Activated naive CD8-positive, alpha-beta T cell treated with anti-CD3 and anti-CD28 coated beads, Interleukin-2, amount 50 U/mL, for 24 hours (primary cell): ENCODE results near the gene LIFR.

ENCODE experiments used
- ATAC-seq: fragments of 150-1000 bp; cut with Tn5 transposase; one replicate; pipeline ENCODE4 v1.10.0; 2021
- DNase-seq: peaks from one replicate; pipeline ENCODE4 v3.0.0; 2021
- H3K27ac Mint-ChIP-seq: one replicate; pipeline ENCODE4 v1.8.0; 2021; ENCODE audit warnings: mild to moderate bottlenecking, mixed read lengths
- H3K27me3 Mint-ChIP-seq: one replicate; pipeline ENCODE4 v1.8.0; 2021; ENCODE audit warnings: mixed read lengths
- H3K36me3 Mint-ChIP-seq: one replicate; pipeline ENCODE4 v1.8.0; 2021; ENCODE audit warnings: low read depth, mixed read lengths
- H3K4me1 Mint-ChIP-seq: one replicate; pipeline ENCODE4 v1.8.0; 2021; ENCODE audit warnings: mixed read lengths
- H3K4me3 Mint-ChIP-seq: one replicate; pipeline ENCODE4 v1.8.0; 2021; ENCODE audit warnings: mild to moderate bottlenecking, moderate library complexity, mixed read lengths
- H3K9me3 Mint-ChIP-seq: one replicate; pipeline ENCODE4 v1.8.0; 2021; ENCODE audit warnings: mixed read lengths

Gene LIFR

DNA sequence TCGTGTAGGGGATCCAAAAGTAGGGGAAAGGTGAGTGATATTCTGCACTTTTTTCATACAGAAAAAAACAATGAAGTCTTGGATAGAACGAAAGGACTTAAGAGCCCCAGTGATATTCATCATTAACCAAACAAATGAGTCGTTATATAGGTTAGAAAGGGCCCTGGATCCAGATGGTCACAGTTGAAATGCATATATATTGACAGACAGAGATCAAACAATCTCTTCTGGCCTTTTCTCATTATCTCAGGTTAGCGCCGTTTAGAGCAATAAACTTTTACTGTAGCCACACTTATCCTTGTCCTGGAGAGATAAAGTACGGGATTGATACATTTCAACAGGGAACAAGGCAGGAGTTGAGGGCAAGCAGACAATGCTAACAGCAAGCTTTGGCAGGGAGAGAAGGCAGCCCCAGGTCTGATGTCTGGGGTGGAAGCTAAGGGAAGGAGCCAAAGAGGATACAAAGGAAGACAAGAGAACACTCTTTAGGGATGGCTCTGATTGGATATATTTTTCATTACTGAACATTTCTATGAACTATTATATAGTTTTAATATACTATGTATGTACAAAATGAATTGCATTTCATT lies 77.0 kb downstream of the LIFR start:
- H3K4me1 Mint-ChIP-seq: no peaks in the 10 kb centered on the region
- H3K4me3 Mint-ChIP-seq: no peak overlapping the region
- no peaks in the 10 kb centered on the region for H3K9me3 Mint-ChIP-seq
- no peak for ATAC-seq
- no peak overlapping the region for H3K27ac Mint-ChIP-seq
- DNase-seq: no peak
- peaks cover 58% of the 10 kb centered on the region for H3K27me3 Mint-ChIP-seq
- H3K36me3 Mint-ChIP-seq: no peaks in the 10 kb centered on the region

GRCh38 chr5:38478878-38479277 lies 77.6 kb downstream of the LIFR start:
- no peak for DNase-seq
- Mint-ChIP-seq H3K27me3 (peaks cover 60% of the 10 kb centered on the region), H3K9me3 (no peaks in the 10 kb centered on the region), H3K4me1 (no peaks in the 10 kb centered on the region), H3K36me3 (no peaks in the 10 kb centered on the region), H3K4me3 (no peak overlapping the region), H3K27ac (no peak overlapping the region)
- no peak for ATAC-seq

- Mint-ChIP-seq H3K4me1 (no peaks in the 10 kb centered on the region), H3K4me3 (no peak overlapping the region), H3K27ac (no peak overlapping the region), H3K27me3 (peaks cover 63% of the 10 kb centered on the region), H3K9me3 (no peaks in the 10 kb centered on the region), H3K36me3 (no peaks in the 10 kb centered on the region)
- ATAC-seq: no peak
- DNase-seq: no peak
These were observed 78.3 kb downstream of the LIFR start for GRCh38 chr5:38478166-38478565.

DNA sequence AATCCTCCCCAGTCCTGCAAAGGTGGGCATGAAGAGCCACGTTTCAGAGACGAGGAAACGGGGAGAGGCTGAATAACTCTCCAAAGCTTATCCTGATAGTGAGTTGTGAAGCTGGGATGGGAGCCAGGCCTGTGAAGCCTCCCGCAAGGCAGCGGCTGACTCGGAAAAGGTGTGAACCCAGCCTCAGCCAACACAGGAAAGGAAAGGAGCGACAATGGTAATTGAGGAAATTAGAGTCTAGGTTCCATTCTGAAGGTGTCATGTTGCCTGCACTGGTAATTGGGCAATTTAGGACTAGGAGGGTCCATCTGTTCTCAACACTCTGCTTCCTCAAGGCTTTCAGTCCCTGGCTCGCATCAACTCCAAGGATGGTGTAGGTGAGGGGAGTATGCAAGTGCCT lies 83.4 kb downstream of the LIFR start:
- H3K36me3 Mint-ChIP-seq: no peaks in the 10 kb centered on the region
- ATAC-seq: no peak
- H3K27ac Mint-ChIP-seq: no peak overlapping the region
- no peak for DNase-seq
- H3K4me1 Mint-ChIP-seq: no peaks in the 10 kb centered on the region
- no peak overlapping the region for H3K4me3 Mint-ChIP-seq
- H3K9me3 Mint-ChIP-seq: no peaks in the 10 kb centered on the region
- peaks cover 69% of the 10 kb centered on the region for H3K27me3 Mint-ChIP-seq

GRCh38 chr5:38472541-38472940 lies 83.9 kb downstream of the LIFR start:
- H3K36me3 Mint-ChIP-seq: no peaks in the 10 kb centered on the region
- H3K27me3 Mint-ChIP-seq: peaks cover 70% of the 10 kb centered on the region
- DNase-seq (no peak), ATAC-seq (no peak)
- H3K9me3 Mint-ChIP-seq: no peaks in the 10 kb centered on the region
- H3K4me1 Mint-ChIP-seq: no peaks in the 10 kb centered on the region
- no peak overlapping the region for H3K27ac Mint-ChIP-seq
- H3K4me3 Mint-ChIP-seq: no peak overlapping the region

DNA sequence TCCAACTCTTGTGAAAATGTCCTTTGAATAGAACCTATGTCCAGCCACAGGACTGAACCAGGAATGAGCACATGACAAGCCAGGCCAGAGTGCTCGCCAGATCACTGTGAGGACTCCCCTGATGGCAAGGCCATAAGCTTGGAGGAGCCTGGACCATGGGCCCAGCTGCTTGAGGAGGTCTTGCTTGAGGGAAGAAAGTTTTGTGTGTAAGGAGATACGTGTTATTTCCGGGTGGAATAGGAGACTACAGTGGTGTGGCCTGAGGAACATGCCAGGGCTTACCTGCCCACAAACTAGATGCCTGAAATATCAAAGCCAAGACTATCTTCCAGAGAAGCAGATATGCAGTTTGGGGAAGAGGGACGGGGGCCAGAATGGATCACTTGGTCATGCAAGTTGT lies 84.7 kb downstream of the LIFR start:
- H3K4me1 Mint-ChIP-seq: no peaks in the 10 kb centered on the region
- H3K9me3 Mint-ChIP-seq: no peaks in the 10 kb centered on the region
- no peak overlapping the region for H3K4me3 Mint-ChIP-seq
- peaks cover 65% of the 10 kb centered on the region for H3K27me3 Mint-ChIP-seq
- H3K27ac Mint-ChIP-seq: no peak overlapping the region
- ATAC-seq (no peak), DNase-seq (no peak)
- no peaks in the 10 kb centered on the region for H3K36me3 Mint-ChIP-seq

GRCh38 chr5:38469707-38470267 lies 86.7 kb downstream of the LIFR start:
- DNase-seq (no peak), ATAC-seq (no peak)
- Mint-ChIP-seq H3K4me1 (no peaks in the 10 kb centered on the region), H3K4me3 (no peak overlapping the region), H3K36me3 (no peaks in the 10 kb centered on the region), H3K27me3 (peaks cover 59% of the 10 kb centered on the region), H3K9me3 (no peaks in the 10 kb centered on the region), H3K27ac (no peak overlapping the region)

GRCh38 chr5:38468978-38469706 lies 87.3 kb downstream of the LIFR start:
- H3K27me3 Mint-ChIP-seq: peaks cover 53% of the 10 kb centered on the region
- H3K27ac Mint-ChIP-seq: no peak overlapping the region
- H3K4me1 Mint-ChIP-seq: no peaks in the 10 kb centered on the region
- no peaks in the 10 kb centered on the region for H3K9me3 Mint-ChIP-seq
- DNase-seq (no peak), ATAC-seq (no peak)
- H3K36me3 Mint-ChIP-seq: no peaks in the 10 kb centered on the region
- no peak overlapping the region for H3K4me3 Mint-ChIP-seq

DNA sequence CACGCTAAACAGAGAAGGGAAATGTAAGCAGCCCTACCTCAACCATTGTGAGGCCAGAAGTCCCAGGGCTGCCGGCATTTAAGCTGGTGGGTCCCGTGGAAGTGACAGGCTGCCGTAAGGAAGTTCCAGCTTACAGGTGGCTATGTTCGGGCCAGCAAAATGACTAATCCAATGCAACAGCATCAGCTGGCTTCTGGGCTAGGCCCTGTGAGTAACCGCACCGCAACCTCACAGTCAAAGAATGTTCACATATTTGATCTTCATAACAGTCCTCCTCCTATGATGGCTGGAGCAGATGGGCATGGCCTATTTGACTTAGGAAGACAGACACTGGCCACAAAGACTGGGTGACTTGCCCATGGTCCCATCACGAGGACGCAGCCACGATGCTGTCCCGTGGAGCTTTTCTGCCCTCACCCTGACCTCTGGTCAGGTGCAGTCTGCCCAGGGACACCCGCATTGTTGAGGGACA lies 88.2 kb downstream of the LIFR start:
- Mint-ChIP-seq H3K4me1 (no peaks in the 10 kb centered on the region), H3K9me3 (no peaks in the 10 kb centered on the region), H3K27me3 (peaks cover 51% of the 10 kb centered on the region), H3K36me3 (no peaks in the 10 kb centered on the region), H3K27ac (no peak overlapping the region), H3K4me3 (no peak overlapping the region)
- ATAC-seq (no peak), DNase-seq (no peak)

DNA sequence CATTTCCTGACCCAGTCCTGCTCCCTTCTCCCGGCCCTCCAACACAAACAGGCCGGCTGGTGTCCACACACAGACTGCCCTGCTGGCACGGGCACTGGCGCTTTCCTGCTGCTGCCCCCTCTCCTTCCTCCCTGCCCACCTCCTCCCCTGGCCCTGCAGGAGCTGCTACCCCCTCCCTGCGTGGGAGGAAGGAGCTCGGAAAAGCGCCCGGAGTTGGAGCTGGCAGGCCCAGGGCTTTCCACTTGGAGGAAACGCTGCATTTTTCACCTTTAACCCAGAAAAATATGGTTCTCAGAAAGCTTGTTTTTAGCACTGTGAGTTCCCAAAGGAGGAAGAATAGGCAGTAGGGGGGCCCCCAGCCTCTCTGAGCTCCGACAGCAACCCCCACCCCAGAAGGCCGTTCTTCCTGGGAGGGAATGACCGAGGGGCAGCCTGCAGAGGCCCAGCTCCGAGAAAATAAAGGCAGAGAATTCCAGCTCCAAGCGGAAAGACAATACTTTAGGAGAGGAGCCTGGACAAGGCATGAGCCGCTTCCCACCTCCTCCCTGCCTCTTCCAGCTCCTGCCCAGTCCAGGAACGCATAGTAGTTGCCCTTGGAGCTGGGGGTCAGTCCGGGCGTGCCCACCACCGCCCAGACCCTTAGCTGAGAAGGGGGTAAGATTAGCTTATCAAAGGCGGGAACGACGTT lies 88.9 kb downstream of the LIFR start:
- no peaks in the 10 kb centered on the region for H3K4me1 Mint-ChIP-seq
- no peak overlapping the region for H3K27ac Mint-ChIP-seq
- no peaks in the 10 kb centered on the region for H3K36me3 Mint-ChIP-seq
- ATAC-seq (no peak), DNase-seq (no peak)
- H3K4me3 Mint-ChIP-seq: no peak overlapping the region
- no peaks in the 10 kb centered on the region for H3K9me3 Mint-ChIP-seq
- H3K27me3 Mint-ChIP-seq: peaks cover 53% of the 10 kb centered on the region

DNA sequence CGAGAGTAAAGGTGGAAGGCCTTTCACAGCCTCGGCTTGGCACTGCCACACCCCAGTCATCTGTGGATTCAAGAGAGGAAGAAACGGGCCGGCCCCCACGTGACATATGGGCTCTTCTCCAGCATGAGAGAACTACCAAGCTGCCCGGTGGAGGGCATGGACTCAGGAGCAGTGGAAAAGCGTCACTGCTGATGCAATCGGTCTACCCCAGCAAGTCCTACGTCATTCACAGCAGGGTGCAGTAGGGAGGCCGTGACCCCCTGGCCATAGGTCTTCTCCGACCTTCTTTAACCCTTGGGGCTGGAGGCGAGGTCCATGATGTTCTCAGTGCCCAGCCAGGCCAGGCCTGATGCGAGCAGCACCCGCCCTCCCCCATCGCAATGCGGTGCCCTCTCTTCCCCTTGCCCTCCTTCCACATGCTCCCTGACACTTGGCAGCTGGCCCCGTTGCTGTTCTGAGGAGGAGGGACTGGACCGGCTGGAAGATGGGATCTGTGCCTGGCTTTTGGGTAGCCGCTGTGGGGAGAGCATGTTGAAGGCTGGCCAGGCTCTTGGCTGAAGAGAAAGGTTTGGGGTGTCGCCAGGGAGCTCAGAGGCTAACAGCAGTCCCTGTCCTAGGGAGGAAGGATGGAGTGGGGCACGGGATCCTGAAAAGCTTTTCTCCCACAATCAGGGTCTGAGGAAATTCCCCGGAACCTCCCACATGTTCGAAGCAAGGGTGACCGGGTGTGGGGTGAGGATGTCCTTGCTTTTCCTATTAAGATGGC lies 89.8 kb downstream of the LIFR start:
- no peaks in the 10 kb centered on the region for H3K36me3 Mint-ChIP-seq
- H3K4me3 Mint-ChIP-seq: no peak overlapping the region
- DNase-seq: no peak
- no peak overlapping the region for H3K27ac Mint-ChIP-seq
- no peak for ATAC-seq
- peaks cover 50% of the 10 kb centered on the region for H3K27me3 Mint-ChIP-seq
- H3K9me3 Mint-ChIP-seq: no peaks in the 10 kb centered on the region
- no peaks in the 10 kb centered on the region for H3K4me1 Mint-ChIP-seq

DNA sequence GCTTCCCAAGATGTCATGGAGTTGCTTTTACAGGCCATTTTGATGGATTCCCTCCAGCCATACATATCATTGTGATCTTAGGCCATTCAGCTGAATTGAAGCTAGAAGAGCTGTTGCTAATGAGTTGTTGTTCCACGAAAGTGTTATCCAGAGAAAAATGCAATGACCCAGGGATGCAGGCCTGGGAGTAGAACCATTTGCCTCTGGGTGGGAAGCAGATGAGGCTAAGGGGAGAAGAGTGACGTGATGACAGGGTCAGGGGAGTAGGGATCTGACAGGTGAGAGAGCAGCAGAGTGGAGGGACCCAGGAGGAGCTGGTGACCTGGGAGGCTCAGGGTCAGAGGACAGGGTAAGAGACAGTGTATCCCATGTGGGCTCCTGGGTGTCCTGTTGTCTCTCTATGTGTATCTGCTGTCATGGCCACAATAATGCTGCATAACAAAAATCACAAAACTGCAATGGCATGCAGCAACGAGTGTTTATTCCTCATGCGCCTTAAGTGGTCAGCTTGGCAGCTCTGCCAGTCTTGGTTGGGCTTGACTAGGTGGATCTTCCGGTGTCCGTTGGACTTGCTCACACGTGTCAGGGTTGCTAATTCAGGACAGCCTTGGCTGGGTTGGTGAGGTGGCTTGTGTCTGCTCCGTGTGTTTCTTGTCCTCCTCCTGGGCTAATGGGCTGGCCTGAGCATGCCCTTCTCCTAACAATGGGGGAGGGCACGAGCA lies 90.6 kb downstream of the LIFR start:
- ATAC-seq: no peak
- Mint-ChIP-seq H3K27ac (no peak overlapping the region), H3K4me1 (no peaks in the 10 kb centered on the region), H3K27me3 (peaks cover 52% of the 10 kb centered on the region), H3K9me3 (no peaks in the 10 kb centered on the region), H3K36me3 (no peaks in the 10 kb centered on the region), H3K4me3 (no peak overlapping the region)
- no peak for DNase-seq

DNA sequence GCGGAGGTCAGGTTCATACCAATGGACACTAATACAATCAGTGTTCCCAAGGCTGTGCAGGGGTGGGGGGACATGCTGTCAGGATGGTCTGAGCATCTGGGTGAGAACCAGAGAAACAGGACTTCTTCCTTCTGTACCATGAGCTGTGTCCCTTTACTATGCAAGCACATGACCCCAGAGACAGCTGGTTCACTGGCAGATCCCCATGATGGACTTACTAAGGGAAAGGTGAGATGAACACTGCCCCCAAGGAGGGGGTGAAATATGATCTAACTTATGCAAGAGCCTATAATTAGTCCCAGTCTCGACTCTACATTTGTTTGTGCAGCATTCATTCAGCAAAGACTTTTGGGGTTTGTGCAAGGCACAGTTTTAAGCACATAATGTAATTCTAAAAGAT lies 91.4 kb downstream of the LIFR start:
- no peaks in the 10 kb centered on the region for H3K4me1 Mint-ChIP-seq
- H3K9me3 Mint-ChIP-seq: no peaks in the 10 kb centered on the region
- no peak overlapping the region for H3K4me3 Mint-ChIP-seq
- ATAC-seq (no peak), DNase-seq (no peak)
- no peak overlapping the region for H3K27ac Mint-ChIP-seq
- H3K27me3 Mint-ChIP-seq: peaks cover 56% of the 10 kb centered on the region
- H3K36me3 Mint-ChIP-seq: no peaks in the 10 kb centered on the region
